Keratinocyte (primary cell): Measurements from ENCODE around the gene STXBP2. TPM values are rescaled to one million over a fixed set of nuclear protein-coding genes. Genes with fewer than 3 reads are reported as not detected.

Experiments used
- DNase-seq: peaks from one replicate; pipeline ENCODE4 v3.0.0-alpha.2; 2011; ENCODE audit warnings: low read depth, missing footprints, low spot score
- FAIRE-seq: peaks from 2 replicates; lab custom pipeline; 2011; peaks lifted over from hg19 to GRCh38; lab: Jason Lieb, UNC
- H2AFZ ChIP-seq: 2 replicates; pipeline ENCODE4 v1.6.0; 2012; ENCODE audit warnings: low read length, control low read depth, inconsistent platforms; ENCODE audit not compliant: control insufficient read depth
- H3K27ac ChIP-seq: 2 replicates; pipeline ENCODE4 v1.5.1; 2011; ENCODE audit warnings: low read length; ENCODE audit not compliant: control insufficient read depth, insufficient read depth
- H3K27me3 ChIP-seq: 3 replicates; pipeline ENCODE4 v1.6.0; 2011; ENCODE audit warnings: low read length; ENCODE audit not compliant: control insufficient read depth, insufficient read depth; ENCODE audit errors: extremely low read depth
- H3K36me3 ChIP-seq, 2 experiments: 2 replicates in 1 of 2; 3 replicates in 1 of 2; pipeline ENCODE4 v1.5.1; 2011; ENCODE audit warnings: low read length in 2 of 2, mild to moderate bottlenecking in 1 of 2; ENCODE audit not compliant: control insufficient read depth in 2 of 2, insufficient read depth in 2 of 2; ENCODE audit errors: extremely low read depth in 1 of 2
- H3K4me1 ChIP-seq: 3 replicates; pipeline ENCODE4 v1.5.1; 2011; ENCODE audit warnings: low read length; ENCODE audit not compliant: control insufficient read depth, insufficient read depth; ENCODE audit errors: extremely low read depth
- H3K4me2 ChIP-seq: 3 replicates; pipeline ENCODE4 v1.6.0; 2011; ENCODE audit warnings: low read depth, low read length; ENCODE audit not compliant: control insufficient read depth, insufficient read depth; ENCODE audit errors: extremely low read depth
- H3K4me3 ChIP-seq, 3 experiments: fragments of 200-600 bp in 1 of 3; sonication (generic) in 1 of 3; 2 replicates in 2 of 3; 3 replicates in 1 of 3; pipeline ENCODE4 v1.5.1; 2011 to 2016; ENCODE audit warnings: low read length in 3 of 3, mild to moderate bottlenecking in 3 of 3, control low read depth in 2 of 3, inconsistent platforms in 1 of 3, low read depth in 1 of 3, mixed read lengths in 1 of 3, mixed run types in 1 of 3, moderate library complexity in 1 of 3; ENCODE audit not compliant: control insufficient read depth in 2 of 3, insufficient read depth in 2 of 3; ENCODE audit errors: extremely low read depth in 1 of 3
- H3K79me2 ChIP-seq: 2 replicates; pipeline ENCODE4 v1.6.0; 2012; ENCODE audit warnings: low read length; ENCODE audit not compliant: control insufficient read depth, insufficient read depth
- H3K9ac ChIP-seq: 3 replicates; pipeline ENCODE4 v1.6.0; 2011; ENCODE audit warnings: low read length; ENCODE audit not compliant: control insufficient read depth, insufficient read depth; ENCODE audit errors: extremely low read depth
- H3K9me1 ChIP-seq: 3 replicates; pipeline ENCODE4 v1.6.0; 2011; ENCODE audit warnings: low read length; ENCODE audit not compliant: control insufficient read depth, insufficient read depth; ENCODE audit errors: extremely low read depth
- H3K9me3 ChIP-seq: 2 replicates; pipeline ENCODE4 v1.5.1; 2012; ENCODE audit warnings: low read depth, low read length; ENCODE audit not compliant: control insufficient read depth
- H4K20me1 ChIP-seq: 3 replicates; pipeline ENCODE4 v1.6.0; 2011; ENCODE audit warnings: low read length; ENCODE audit not compliant: control insufficient read depth, insufficient read depth; ENCODE audit errors: extremely low read depth
- EZH2 ChIP-seq: IDR thresholded peaks from one replicate; pipeline ENCODE4 v1.6.1; 2012; ENCODE audit warnings: inconsistent platforms, mild to moderate bottlenecking, low read length, moderate library complexity
- dilution Hi-C: fragments of 300-500 bp; cut with MboI; formaldehyde crosslinking; loops from one replicate; pipeline ENCODE4 v1.7.0; 2020; ENCODE audit warnings: low sequenced_read_pairs; ENCODE audit not compliant: extremely low pct_ligation_motif_present
- polyA plus RNA-seq, 5 experiments: library from polyadenylated mRNA; depleted of rRNA in 3 of 5; stranded (reverse) in 3 of 5; stranded (forward) in 1 of 5; unstranded in 1 of 5; fragments of >200 nt; gene quantifications; 1 replicate in 1 of 5; 2 replicates in 3 of 5; 3 replicates in 1 of 5; pipeline versions ENCODE4 v1.2.1 to v1.2.3, GENCODE V29; 2011 to 2012; ENCODE audit warnings: missing spikeins in 2 of 5, low read depth in 1 of 5, low replicate concordance in 1 of 5
- TF ChIP-seq, protein P1 (sequence below), 3 experiments: IDR thresholded peaks in 1 of 3; conservative IDR thresholded peaks in 1 of 3; optimal IDR thresholded peaks in 1 of 3; 2 replicates in 2 of 3; 3 replicates in 1 of 3; pipeline versions ENCODE3 to v1.5.1; 2011; ENCODE audit warnings: low read length in 3 of 3, mild to moderate bottlenecking in 3 of 3, moderate library complexity in 2 of 3, control low read depth in 1 of 3, inconsistent platforms in 1 of 3; ENCODE audit not compliant: insufficient read depth in 2 of 3; ENCODE audit errors: extremely low read depth in 1 of 3

STXBP2 gene
- polyA plus RNA-seq, 1 donor (not counting 4 experiments of a cell fraction or from before 2014, with no cell fraction given), result 58.8 TPM

DNA sequence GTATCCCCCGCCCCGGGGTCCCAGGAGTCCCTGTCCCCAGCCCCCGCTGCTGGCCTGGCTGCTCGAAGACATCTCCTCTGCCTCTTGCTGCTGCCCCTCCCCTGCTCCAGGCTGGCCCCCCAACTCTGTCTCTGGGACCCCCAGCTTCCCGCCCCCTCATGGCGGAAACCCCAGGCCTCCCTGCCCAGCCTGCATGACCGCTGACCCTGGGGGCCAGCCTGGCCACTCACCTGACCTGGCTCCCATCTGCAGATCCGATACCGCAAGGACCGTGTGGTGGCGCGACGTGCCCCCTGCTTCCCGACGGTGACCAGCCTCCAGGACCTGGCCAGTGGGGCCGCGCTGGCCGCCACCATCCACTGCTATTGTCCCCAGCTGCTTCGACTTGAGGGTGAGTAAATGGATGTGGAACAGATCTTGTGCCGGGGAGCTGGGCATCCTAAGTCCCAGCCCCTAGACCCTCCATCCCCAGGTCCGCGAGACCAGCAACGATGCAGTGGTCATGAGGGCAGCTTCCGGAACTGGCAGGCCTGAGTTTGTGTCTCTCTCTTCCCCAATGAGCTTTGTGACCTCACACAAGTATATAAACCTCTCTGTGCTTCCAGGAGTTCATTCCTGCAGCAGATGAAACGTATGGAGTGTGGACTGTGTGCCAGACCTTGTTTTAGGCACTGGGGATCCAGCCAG, 28.9 kb upstream of the STXBP2 start:
- Histone ChIP-seq H3K4me3 (no peak overlapping the region), H2AFZ (no peak overlapping the region), H3K9ac (no peak overlapping the region), H3K4me1 (no peaks in the 10 kb centered on the region), H3K27me3 (no peaks in the 10 kb centered on the region), H3K9me1 (no peaks in the 10 kb centered on the region), H3K27ac (no peak overlapping the region), H3K36me3 (peaks cover 13 to 14% of the 10 kb centered on the region in 2 experiments), H4K20me1 (no peaks in the 10 kb centered on the region), H3K9me3 (no peaks in the 10 kb centered on the region), H3K4me2 (no peak overlapping the region), H3K79me2 (no peaks in the 10 kb centered on the region)
- no peak for DNase-seq
- dilution Hi-C loops, result no loop called here
- FAIRE-seq, result no peak
- no peak for TF ChIP-seq EZH2
- TF ChIP-seq, protein P1, sequence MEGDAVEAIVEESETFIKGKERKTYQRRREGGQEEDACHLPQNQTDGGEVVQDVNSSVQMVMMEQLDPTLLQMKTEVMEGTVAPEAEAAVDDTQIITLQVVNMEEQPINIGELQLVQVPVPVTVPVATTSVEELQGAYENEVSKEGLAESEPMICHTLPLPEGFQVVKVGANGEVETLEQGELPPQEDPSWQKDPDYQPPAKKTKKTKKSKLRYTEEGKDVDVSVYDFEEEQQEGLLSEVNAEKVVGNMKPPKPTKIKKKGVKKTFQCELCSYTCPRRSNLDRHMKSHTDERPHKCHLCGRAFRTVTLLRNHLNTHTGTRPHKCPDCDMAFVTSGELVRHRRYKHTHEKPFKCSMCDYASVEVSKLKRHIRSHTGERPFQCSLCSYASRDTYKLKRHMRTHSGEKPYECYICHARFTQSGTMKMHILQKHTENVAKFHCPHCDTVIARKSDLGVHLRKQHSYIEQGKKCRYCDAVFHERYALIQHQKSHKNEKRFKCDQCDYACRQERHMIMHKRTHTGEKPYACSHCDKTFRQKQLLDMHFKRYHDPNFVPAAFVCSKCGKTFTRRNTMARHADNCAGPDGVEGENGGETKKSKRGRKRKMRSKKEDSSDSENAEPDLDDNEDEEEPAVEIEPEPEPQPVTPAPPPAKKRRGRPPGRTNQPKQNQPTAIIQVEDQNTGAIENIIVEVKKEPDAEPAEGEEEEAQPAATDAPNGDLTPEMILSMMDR (optimal IDR thresholded peaks at IDR 0.05 in 1 of 3, IDR thresholded peaks at IDR 0.05 in 1 of 3, conservative IDR thresholded peaks at IDR 0.05 in 1 of 3; ENCODE audit: extremely low read depth in 1 of 3, insufficient read depth in 2 of 3, low read length in 3 of 3), result no peak

DNA sequence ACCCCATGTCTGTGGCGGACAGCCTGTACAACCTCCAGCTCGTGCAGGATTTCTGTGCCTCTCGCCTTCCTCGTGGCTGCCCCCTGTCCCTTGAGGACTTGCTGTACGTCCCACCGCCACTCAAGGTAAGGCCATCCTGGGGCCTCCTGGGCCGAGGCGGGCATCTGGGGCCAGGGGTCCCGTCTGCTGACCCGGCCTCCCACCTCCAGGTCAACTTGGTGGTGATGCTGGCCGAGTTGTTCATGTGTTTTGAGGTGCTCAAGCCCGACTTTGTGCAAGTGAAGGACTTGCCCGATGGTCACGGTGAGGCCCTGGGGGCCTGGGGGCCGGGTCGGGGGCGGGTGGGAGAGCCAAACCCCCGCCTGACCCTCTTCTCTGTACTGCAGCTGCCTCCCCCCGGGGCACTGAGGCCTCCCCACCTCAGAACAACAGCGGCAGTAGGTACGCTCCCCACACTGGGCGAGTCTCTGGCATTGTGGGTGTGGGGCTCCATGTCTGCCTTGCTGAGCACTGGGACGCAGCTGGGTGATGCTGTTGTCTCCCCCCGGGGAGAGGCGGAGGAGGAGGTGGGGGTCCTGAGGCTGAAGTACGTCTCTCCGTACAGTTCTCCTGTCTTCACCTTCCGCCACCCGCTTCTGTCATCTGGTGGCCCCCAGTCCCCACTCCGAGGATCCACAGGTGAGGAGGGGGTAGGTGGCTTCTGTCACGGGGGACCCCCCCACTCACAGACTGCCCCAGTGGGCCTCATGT, 26.2 kb upstream of the STXBP2 start:
- Histone ChIP-seq H3K36me3 (peaks cover 13 to 18% of the 10 kb centered on the region in 2 experiments), H3K4me3 (no peak overlapping the region), H4K20me1 (no peaks in the 10 kb centered on the region), H3K27ac (no peak overlapping the region), H3K9me1 (no peaks in the 10 kb centered on the region), H3K4me1 (no peaks in the 10 kb centered on the region), H2AFZ (no peak overlapping the region), H3K4me2 (no peak overlapping the region), H3K79me2 (no peaks in the 10 kb centered on the region), H3K9ac (no peak overlapping the region), H3K9me3 (no peaks in the 10 kb centered on the region), H3K27me3 (no peaks in the 10 kb centered on the region)
- TF ChIP-seq, protein P1 (optimal IDR thresholded peaks at IDR 0.05 in 1 of 3, IDR thresholded peaks at IDR 0.05 in 1 of 3, conservative IDR thresholded peaks at IDR 0.05 in 1 of 3; ENCODE audit: extremely low read depth in 1 of 3, insufficient read depth in 2 of 3, low read length in 3 of 3), result no peak
- no peak for TF ChIP-seq EZH2
- dilution Hi-C loops, result no loop called here
- DNase-seq, result no peak
- FAIRE-seq, result no peak
